Keratinocyte (primary cell): ENCODE data around the gene TRIM65. TPM values are rescaled to one million over a fixed set of nuclear protein-coding genes. Genes with fewer than 3 reads are reported as not detected.

Source experiments
- DNase-seq: peaks from one replicate; pipeline ENCODE4 v3.0.0-alpha.2; 2011; ENCODE audit warnings: low read depth, missing footprints, low spot score
- FAIRE-seq: peaks from 2 replicates; lab custom pipeline; 2011; peaks lifted over from hg19 to GRCh38; lab: Jason Lieb, UNC
- H2AFZ ChIP-seq: 2 replicates; pipeline ENCODE4 v1.6.0; 2012; ENCODE audit warnings: low read length, control low read depth, inconsistent platforms; ENCODE audit not compliant: control insufficient read depth
- H3K27ac ChIP-seq: 2 replicates; pipeline ENCODE4 v1.5.1; 2011; ENCODE audit warnings: low read length; ENCODE audit not compliant: control insufficient read depth, insufficient read depth
- H3K27me3 ChIP-seq: 3 replicates; pipeline ENCODE4 v1.6.0; 2011; ENCODE audit warnings: low read length; ENCODE audit not compliant: control insufficient read depth, insufficient read depth; ENCODE audit errors: extremely low read depth
- H3K36me3 ChIP-seq, 2 experiments: 2 replicates in 1 of 2; 3 replicates in 1 of 2; pipeline ENCODE4 v1.5.1; 2011; ENCODE audit warnings: low read length in 2 of 2, mild to moderate bottlenecking in 1 of 2; ENCODE audit not compliant: control insufficient read depth in 2 of 2, insufficient read depth in 2 of 2; ENCODE audit errors: extremely low read depth in 1 of 2
- H3K4me1 ChIP-seq: 3 replicates; pipeline ENCODE4 v1.5.1; 2011; ENCODE audit warnings: low read length; ENCODE audit not compliant: control insufficient read depth, insufficient read depth; ENCODE audit errors: extremely low read depth
- H3K4me2 ChIP-seq: 3 replicates; pipeline ENCODE4 v1.6.0; 2011; ENCODE audit warnings: low read depth, low read length; ENCODE audit not compliant: control insufficient read depth, insufficient read depth; ENCODE audit errors: extremely low read depth
- H3K4me3 ChIP-seq, 3 experiments: fragments of 200-600 bp in 1 of 3; sonication (generic) in 1 of 3; 2 replicates in 2 of 3; 3 replicates in 1 of 3; pipeline ENCODE4 v1.5.1; 2011 to 2016; ENCODE audit warnings: low read length in 3 of 3, mild to moderate bottlenecking in 3 of 3, control low read depth in 2 of 3, inconsistent platforms in 1 of 3, low read depth in 1 of 3, mixed read lengths in 1 of 3, mixed run types in 1 of 3, moderate library complexity in 1 of 3; ENCODE audit not compliant: control insufficient read depth in 2 of 3, insufficient read depth in 2 of 3; ENCODE audit errors: extremely low read depth in 1 of 3
- H3K79me2 ChIP-seq: 2 replicates; pipeline ENCODE4 v1.6.0; 2012; ENCODE audit warnings: low read length; ENCODE audit not compliant: control insufficient read depth, insufficient read depth
- H3K9ac ChIP-seq: 3 replicates; pipeline ENCODE4 v1.6.0; 2011; ENCODE audit warnings: low read length; ENCODE audit not compliant: control insufficient read depth, insufficient read depth; ENCODE audit errors: extremely low read depth
- H3K9me1 ChIP-seq: 3 replicates; pipeline ENCODE4 v1.6.0; 2011; ENCODE audit warnings: low read length; ENCODE audit not compliant: control insufficient read depth, insufficient read depth; ENCODE audit errors: extremely low read depth
- H3K9me3 ChIP-seq: 2 replicates; pipeline ENCODE4 v1.5.1; 2012; ENCODE audit warnings: low read depth, low read length; ENCODE audit not compliant: control insufficient read depth
- H4K20me1 ChIP-seq: 3 replicates; pipeline ENCODE4 v1.6.0; 2011; ENCODE audit warnings: low read length; ENCODE audit not compliant: control insufficient read depth, insufficient read depth; ENCODE audit errors: extremely low read depth
- CTCF ChIP-seq, 3 experiments: IDR thresholded peaks in 1 of 3; conservative IDR thresholded peaks in 1 of 3; optimal IDR thresholded peaks in 1 of 3; 2 replicates in 2 of 3; 3 replicates in 1 of 3; pipeline versions ENCODE3 to v1.5.1; 2011; ENCODE audit warnings: low read length in 3 of 3, mild to moderate bottlenecking in 3 of 3, moderate library complexity in 2 of 3, control low read depth in 1 of 3, inconsistent platforms in 1 of 3; ENCODE audit not compliant: insufficient read depth in 2 of 3; ENCODE audit errors: extremely low read depth in 1 of 3
- EZH2 ChIP-seq: IDR thresholded peaks from one replicate; pipeline ENCODE4 v1.6.1; 2012; ENCODE audit warnings: inconsistent platforms, mild to moderate bottlenecking, low read length, moderate library complexity
- dilution Hi-C: fragments of 300-500 bp; cut with MboI; formaldehyde crosslinking; loops from one replicate; pipeline ENCODE4 v1.7.0; 2020; ENCODE audit warnings: low sequenced_read_pairs; ENCODE audit not compliant: extremely low pct_ligation_motif_present
- polyA plus RNA-seq, 5 experiments: library from polyadenylated mRNA; depleted of rRNA in 3 of 5; stranded (reverse) in 3 of 5; stranded (forward) in 1 of 5; unstranded in 1 of 5; fragments of >200 nt; gene quantifications; 1 replicate in 1 of 5; 2 replicates in 3 of 5; 3 replicates in 1 of 5; pipeline versions ENCODE4 v1.2.1 to v1.2.3, GENCODE V29; 2011 to 2012; ENCODE audit warnings: missing spikeins in 2 of 5, low read depth in 1 of 5, low replicate concordance in 1 of 5

Gene TRIM65
- polyA plus RNA-seq, 1 donor (not counting 4 experiments of a cell fraction or from before 2014, with no cell fraction given): 7.8 TPM

- Histone ChIP-seq H3K4me1 (peaks cover 22% of the 10 kb centered on the region), H3K9ac (peak overlapping the region; percentile 84), H3K4me2 (peak overlapping the region; percentile 100), H3K36me3 (peaks cover 9 to 11% of the 10 kb centered on the region in 2 experiments), H2AFZ (peak overlapping the region; percentile 64), H3K9me1 (no peaks in the 10 kb centered on the region), H3K79me2 (peaks cover 15% of the 10 kb centered on the region), H3K27me3 (no peaks in the 10 kb centered on the region), H3K27ac (peak overlapping the region; percentile 88), H4K20me1 (no peaks in the 10 kb centered on the region), H3K4me3 (peak overlapping the region; percentile 77 to 92 (median 89)), H3K9me3 (no peaks in the 10 kb centered on the region)
- TF ChIP-seq CTCF (optimal IDR thresholded peaks at IDR 0.05 in 1 of 3, IDR thresholded peaks at IDR 0.05 in 1 of 3, conservative IDR thresholded peaks at IDR 0.05 in 1 of 3; ENCODE audit: extremely low read depth in 1 of 3, insufficient read depth in 2 of 3, low read length in 3 of 3) (no peak), EZH2 (no peak)
- dilution Hi-C loops: no loop called here
- no peak for FAIRE-seq
- DNase-seq: no peak
Observed at GRCh38 chr17:75854881-75855309, 41.9 kb downstream of the TRIM65 start.

GRCh38 chr17:75854101-75854748 lies 42.5 kb downstream of the TRIM65 start:
- Histone ChIP-seq H2AFZ (no peak overlapping the region), H3K79me2 (peaks cover 15% of the 10 kb centered on the region), H3K9me3 (no peaks in the 10 kb centered on the region), H3K4me1 (peaks cover 22% of the 10 kb centered on the region), H3K9me1 (no peaks in the 10 kb centered on the region), H3K9ac (peak overlapping the region; percentile 84), H3K4me3 (peak overlapping the region; percentile 77 to 92 (median 89)), H4K20me1 (no peaks in the 10 kb centered on the region), H3K27ac (peak overlapping the region; percentile 88), H3K27me3 (no peaks in the 10 kb centered on the region), H3K4me2 (peak overlapping the region; percentile 100), H3K36me3 (peaks cover 9 to 17% of the 10 kb centered on the region in 2 experiments)
- DNase-seq: no peak
- TF ChIP-seq EZH2 (no peak), CTCF (optimal IDR thresholded peaks at IDR 0.05 in 1 of 3, IDR thresholded peaks at IDR 0.05 in 1 of 3, conservative IDR thresholded peaks at IDR 0.05 in 1 of 3; ENCODE audit: extremely low read depth in 1 of 3, insufficient read depth in 2 of 3, low read length in 3 of 3) (no peak)
- dilution Hi-C loops: no loop called here
- no peak for FAIRE-seq
